ENCODE measurements around the gene GFOD1. TPM values are rescaled to one million over a fixed set of nuclear protein-coding genes. Genes with fewer than 3 reads are reported as not detected.

GFOD1 gene
- total RNA-seq, 4 donors from 2014 or later: 18.3 to 49.1 (median 29.0) TPM

DNA sequence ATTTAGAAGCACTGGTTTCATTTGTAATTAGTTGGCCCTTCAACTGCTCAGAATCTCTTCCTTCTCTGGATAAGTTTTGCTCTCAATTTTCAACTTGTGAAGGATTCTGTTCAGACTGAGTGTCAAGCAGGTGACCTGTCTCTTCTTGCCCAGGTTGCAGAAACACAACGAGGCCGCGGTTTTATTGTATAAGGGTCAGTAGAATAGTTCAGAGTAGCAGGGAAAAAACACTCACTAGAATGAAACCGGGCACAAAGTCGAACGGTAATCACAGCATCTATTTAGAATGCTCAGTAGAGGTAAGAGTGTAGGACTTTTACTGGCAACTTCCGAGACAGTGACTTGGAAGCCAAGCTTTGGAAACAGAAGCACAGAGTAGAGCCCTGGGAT, 17.9 kb upstream of the GFOD1 start:
- H3K27me3 ChIP-seq: no peaks in the 10 kb centered on the region
- H3K4me1 ChIP-seq: peaks cover 0 to 17% (median 0%) of the 10 kb centered on the region in 3 donors
- 86 to 100% methylated on average over 3 to 6 of the region's 7 CpGs for WGBS, 2 donors (ENCODE audit: low coverage in 1 of 2)
- H3K4me3 ChIP-seq: no peak overlapping the region
- no peaks in the 10 kb centered on the region for H3K9me3 ChIP-seq
- TF ChIP-seq CTCF (IDR thresholded peaks at IDR 0.05) (no peak), POLR2A (IDR thresholded peaks at IDR 0.05) (no peak), POLR2AphosphoS5 (IDR thresholded peaks at IDR 0.05) (no peak), EP300 (IDR thresholded peaks at IDR 0.05) (no peak)
- no peak for ATAC-seq
- peak overlapping the region in 1 of 4 donors; percentile 22 for H3K27ac ChIP-seq
- no peaks in the 10 kb centered on the region for H3K36me3 ChIP-seq

DNA sequence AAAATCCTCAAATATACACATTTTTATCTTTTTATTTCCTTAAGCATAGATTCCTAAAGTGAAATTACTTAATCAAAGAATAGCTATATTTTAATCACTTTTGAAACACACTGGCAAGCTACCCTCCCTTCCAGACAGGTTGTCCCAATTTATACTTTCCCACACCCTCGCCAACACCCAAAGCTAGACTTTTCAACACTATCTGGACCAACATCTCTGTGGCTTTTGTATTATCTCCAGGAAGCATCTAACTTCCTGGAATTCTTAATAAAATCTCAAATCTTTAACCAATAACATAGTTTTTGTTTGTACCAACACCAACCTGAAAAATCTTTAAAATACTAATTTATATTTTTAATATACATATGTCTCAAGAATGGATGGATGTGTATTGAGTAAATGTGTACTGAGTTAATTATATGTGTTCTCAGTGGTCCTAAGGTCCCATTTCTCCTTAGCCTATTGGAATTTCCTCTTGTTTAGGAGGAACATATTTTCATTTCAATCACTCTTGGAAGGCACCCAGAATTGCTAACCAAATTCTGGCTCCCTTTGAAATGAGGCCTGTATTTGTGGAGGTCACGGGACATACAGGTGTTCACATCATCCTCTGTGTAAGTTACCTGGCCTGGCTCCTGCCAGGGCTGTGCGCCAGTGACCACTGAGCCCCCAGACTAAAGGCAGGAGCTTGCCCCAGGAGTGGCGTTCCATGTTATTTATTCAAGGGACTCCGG, 17.4 kb upstream of the GFOD1 start:
- Histone ChIP-seq H3K36me3 (no peaks in the 10 kb centered on the region), H3K27me3 (no peaks in the 10 kb centered on the region), H3K9me3 (no peaks in the 10 kb centered on the region), H3K27ac (peak overlapping the region in 1 of 4 donors; percentile 22), H3K4me3 (no peak overlapping the region), H3K4me1 (peaks cover 0 to 17% (median 0%) of the 10 kb centered on the region in 3 donors)
- no peak for ATAC-seq
- TF ChIP-seq CTCF (IDR thresholded peaks at IDR 0.05): no peak
- no peak for TF ChIP-seq POLR2AphosphoS5 (IDR thresholded peaks at IDR 0.05)
- no peak for TF ChIP-seq POLR2A (IDR thresholded peaks at IDR 0.05)
- no peak for TF ChIP-seq EP300 (IDR thresholded peaks at IDR 0.05)
- WGBS, 2 donors (ENCODE audit: low coverage in 1 of 2): 78 to 85% methylated on average over 4 to 5 of the region's 5 CpGs

DNA sequence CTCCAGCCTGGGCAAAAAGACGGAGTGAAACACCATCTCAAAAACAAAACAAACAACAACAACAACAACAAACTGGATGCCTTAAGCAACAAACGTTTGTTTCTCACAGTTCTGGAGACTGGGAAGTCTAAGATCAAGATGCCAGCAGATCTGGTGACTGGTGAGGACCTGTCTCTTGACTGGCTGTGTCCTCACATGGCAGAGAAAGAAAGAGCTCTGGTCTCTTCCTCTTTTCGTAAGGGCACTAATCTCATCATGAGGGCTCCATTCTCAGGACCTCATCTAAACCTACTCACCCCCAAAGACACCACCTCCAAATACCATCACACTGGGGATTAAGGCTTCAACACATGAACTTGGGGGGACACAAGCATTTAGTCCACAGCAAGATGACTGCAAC, 13.5 kb upstream of the GFOD1 start:
- Histone ChIP-seq H3K4me1 (no peaks in the 10 kb centered on the region), H3K27ac (no peak overlapping the region), H3K27me3 (no peaks in the 10 kb centered on the region), H3K36me3 (no peaks in the 10 kb centered on the region), H3K9me3 (no peaks in the 10 kb centered on the region), H3K4me3 (no peak overlapping the region)
- TF ChIP-seq POLR2A (IDR thresholded peaks at IDR 0.05): no peak
- TF ChIP-seq EP300 (IDR thresholded peaks at IDR 0.05): no peak
- TF ChIP-seq CTCF (IDR thresholded peaks at IDR 0.05): no peak
- no peak for TF ChIP-seq POLR2AphosphoS5 (IDR thresholded peaks at IDR 0.05)
- WGBS, 2 donors (ENCODE audit: low coverage in 1 of 2): 77 to 100% methylated on average over 1 to 2 of the region's 3 CpGs
- ATAC-seq: no peak

- H3K27me3 ChIP-seq: no peaks in the 10 kb centered on the region
- ATAC-seq: no peak
- WGBS, 2 donors (ENCODE audit: low coverage in 1 of 2): 92 to 100% methylated on average over 1 of the region's 1 CpG
- H3K36me3 ChIP-seq: no peaks in the 10 kb centered on the region
- TF ChIP-seq POLR2A (IDR thresholded peaks at IDR 0.05) (no peak), EP300 (IDR thresholded peaks at IDR 0.05) (no peak), POLR2AphosphoS5 (IDR thresholded peaks at IDR 0.05) (no peak), CTCF (IDR thresholded peaks at IDR 0.05) (no peak)
- no peaks in the 10 kb centered on the region for H3K9me3 ChIP-seq
- no peak overlapping the region for H3K27ac ChIP-seq
- no peaks in the 10 kb centered on the region for H3K4me1 ChIP-seq
- no peak overlapping the region for H3K4me3 ChIP-seq
Measured at GRCh38 chr6:13500264-13500663, 12.9 kb upstream of the GFOD1 start.

GRCh38 chr6:13496513-13497190, 9.3 kb upstream of the GFOD1 start:
- 25 to 73% methylated on average over 1 of the region's 1 CpG for WGBS, 2 donors (ENCODE audit: low coverage in 1 of 2)
- no peak for ATAC-seq
- H3K4me3 ChIP-seq: no peak overlapping the region
- no peaks in the 10 kb centered on the region for H3K4me1 ChIP-seq
- no peaks in the 10 kb centered on the region for H3K27me3 ChIP-seq
- no peaks in the 10 kb centered on the region for H3K36me3 ChIP-seq
- no peaks in the 10 kb centered on the region for H3K9me3 ChIP-seq
- H3K27ac ChIP-seq: no peak overlapping the region
- no peak for TF ChIP-seq POLR2AphosphoS5 (IDR thresholded peaks at IDR 0.05)
- no peak for TF ChIP-seq POLR2A (IDR thresholded peaks at IDR 0.05)
- TF ChIP-seq EP300 (IDR thresholded peaks at IDR 0.05): no peak
- no peak for TF ChIP-seq CTCF (IDR thresholded peaks at IDR 0.05)

Data from gastroesophageal sphincter (tissue), 4 donors.